Thyroid gland (tissue), 4 donors: Measurements from ENCODE around the gene MYO5A.

Experiments
- POLR2A ChIP-seq, 2 donors: fragments of 450-650 bp; IDR thresholded peaks; one replicate each; pipeline ENCODE4 v1.6.1; 2017; ENCODE audit warnings: antibody characterized with exemption in 2 of 2, mild to moderate bottlenecking in 2 of 2, moderate library complexity in 1 of 2
- TF ChIP-seq, protein P1 (sequence below), 6 experiments: fragments of 200-600 bp in 3 of 6; fragments of 450-650 bp in 3 of 6; sonication (generic) in 3 of 6; IDR thresholded peaks; one replicate each; pipeline ENCODE4 v1.5.1; 2016 to 2019; ENCODE audit warnings: antibody characterized with exemption in 6 of 6, mild to moderate bottlenecking in 2 of 6, inconsistent platforms in 1 of 6, moderate library complexity in 1 of 6

DNA sequence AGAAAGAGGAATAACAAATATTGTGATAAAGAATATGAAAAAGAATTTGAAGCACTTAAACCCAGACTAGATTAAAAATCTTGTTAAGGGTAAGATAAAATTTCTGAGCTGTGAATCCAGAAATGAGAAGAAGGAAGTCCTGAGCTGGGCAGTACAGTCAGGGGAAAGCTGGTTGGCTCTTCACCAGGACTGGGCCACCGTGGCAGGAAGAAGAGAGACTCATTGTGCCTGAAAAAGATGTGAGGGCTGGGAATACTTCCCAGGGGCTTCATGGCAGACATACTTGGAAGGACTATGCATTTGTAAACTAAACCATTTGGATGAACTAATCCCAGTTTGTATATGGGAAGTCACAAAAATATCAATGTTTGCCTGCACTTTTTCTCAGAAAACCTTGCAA, 204.6 kb downstream of the MYO5A start:
- TF ChIP-seq, protein P1, sequence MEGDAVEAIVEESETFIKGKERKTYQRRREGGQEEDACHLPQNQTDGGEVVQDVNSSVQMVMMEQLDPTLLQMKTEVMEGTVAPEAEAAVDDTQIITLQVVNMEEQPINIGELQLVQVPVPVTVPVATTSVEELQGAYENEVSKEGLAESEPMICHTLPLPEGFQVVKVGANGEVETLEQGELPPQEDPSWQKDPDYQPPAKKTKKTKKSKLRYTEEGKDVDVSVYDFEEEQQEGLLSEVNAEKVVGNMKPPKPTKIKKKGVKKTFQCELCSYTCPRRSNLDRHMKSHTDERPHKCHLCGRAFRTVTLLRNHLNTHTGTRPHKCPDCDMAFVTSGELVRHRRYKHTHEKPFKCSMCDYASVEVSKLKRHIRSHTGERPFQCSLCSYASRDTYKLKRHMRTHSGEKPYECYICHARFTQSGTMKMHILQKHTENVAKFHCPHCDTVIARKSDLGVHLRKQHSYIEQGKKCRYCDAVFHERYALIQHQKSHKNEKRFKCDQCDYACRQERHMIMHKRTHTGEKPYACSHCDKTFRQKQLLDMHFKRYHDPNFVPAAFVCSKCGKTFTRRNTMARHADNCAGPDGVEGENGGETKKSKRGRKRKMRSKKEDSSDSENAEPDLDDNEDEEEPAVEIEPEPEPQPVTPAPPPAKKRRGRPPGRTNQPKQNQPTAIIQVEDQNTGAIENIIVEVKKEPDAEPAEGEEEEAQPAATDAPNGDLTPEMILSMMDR (IDR thresholded peaks at IDR 0.05), result no peak
- TF ChIP-seq POLR2A (IDR thresholded peaks at IDR 0.05), result no peak
